Skin epidermis (tissue), 12 donors: Measurements from ENCODE around the gene RICTOR.

Source experiments
- H3K27ac ChIP-seq, 21 experiments: fragments of 200-600 bp; sonication (generic) in 11 of 21; one replicate each; pipeline ENCODE4 v1.5.0; 2020; ENCODE audit warnings: mild to moderate bottlenecking in 3 of 21, inconsistent platforms in 2 of 21, moderate library complexity in 2 of 21
- H3K4me3 ChIP-seq, 7 experiments: fragments of 200-600 bp; sonication (generic) in 2 of 7; one replicate each; pipeline ENCODE4 v1.5.0; 2020; ENCODE audit warnings: inconsistent platforms in 2 of 7, mild to moderate bottlenecking in 2 of 7, moderate library complexity in 1 of 7

RICTOR gene

GRCh38 chr5:38953426-38954012 is 120.7 kb downstream of the RICTOR start:
- no peak overlapping the region for H3K27ac ChIP-seq
- no peak overlapping the region for H3K4me3 ChIP-seq

- Histone ChIP-seq H3K4me3 (no peak overlapping the region), H3K27ac (no peak overlapping the region)
Measured at GRCh38 chr5:38948501-38948900, 125.7 kb downstream of the RICTOR start.

- Histone ChIP-seq H3K4me3 (no peak overlapping the region), H3K27ac (no peak overlapping the region)
Measured at GRCh38 chr5:38944282-38944681, 129.9 kb downstream of the RICTOR start.

DNA sequence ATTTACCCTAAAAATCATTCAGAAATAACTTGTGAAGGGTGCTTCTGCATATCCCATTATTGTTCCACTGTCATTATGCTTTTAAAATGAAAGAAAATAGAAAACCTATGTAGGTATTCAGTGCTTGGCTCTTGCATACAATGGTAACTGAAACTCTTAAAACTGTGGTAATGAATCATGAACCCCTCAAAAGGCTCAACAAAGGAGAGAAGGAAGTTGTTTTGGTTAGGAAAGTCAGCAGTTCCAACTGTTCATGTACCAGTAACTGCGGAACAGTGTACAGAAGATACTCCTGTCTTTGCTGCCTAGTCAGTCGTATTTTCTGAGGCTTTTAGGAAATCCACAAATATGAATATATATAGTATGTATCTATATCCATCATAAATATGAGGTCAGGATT is 132.3 kb downstream of the RICTOR start:
- Histone ChIP-seq H3K27ac (no peak overlapping the region), H3K4me3 (no peak overlapping the region)

- no peak overlapping the region for H3K4me3 ChIP-seq
- no peak overlapping the region for H3K27ac ChIP-seq
Measured at GRCh38 chr5:38940230-38940858, 133.9 kb downstream of the RICTOR start.

DNA sequence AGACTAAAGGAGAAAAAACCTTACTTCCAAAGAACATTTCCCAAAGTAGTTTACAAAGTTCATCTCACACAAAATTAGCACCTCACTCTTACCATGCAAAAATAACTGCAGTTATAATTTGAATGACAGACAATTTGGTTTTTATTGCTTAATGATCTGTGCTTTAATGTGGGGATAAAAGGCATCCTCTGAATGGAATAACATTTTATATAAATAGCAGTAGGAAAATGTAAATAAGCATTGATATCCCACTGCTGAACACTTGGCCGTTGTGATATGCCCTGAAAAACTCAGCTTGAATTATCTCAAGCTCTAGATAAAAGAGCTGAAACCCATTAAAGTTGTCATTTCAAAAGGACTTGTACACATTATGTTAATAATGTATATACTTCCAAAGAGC is 135.2 kb downstream of the RICTOR start:
- Histone ChIP-seq H3K4me3 (no peak overlapping the region), H3K27ac (no peak overlapping the region)

GRCh38 chr5:38938424-38938823 is 135.8 kb downstream of the RICTOR start:
- Histone ChIP-seq H3K4me3 (no peak overlapping the region), H3K27ac (no peak overlapping the region)

DNA sequence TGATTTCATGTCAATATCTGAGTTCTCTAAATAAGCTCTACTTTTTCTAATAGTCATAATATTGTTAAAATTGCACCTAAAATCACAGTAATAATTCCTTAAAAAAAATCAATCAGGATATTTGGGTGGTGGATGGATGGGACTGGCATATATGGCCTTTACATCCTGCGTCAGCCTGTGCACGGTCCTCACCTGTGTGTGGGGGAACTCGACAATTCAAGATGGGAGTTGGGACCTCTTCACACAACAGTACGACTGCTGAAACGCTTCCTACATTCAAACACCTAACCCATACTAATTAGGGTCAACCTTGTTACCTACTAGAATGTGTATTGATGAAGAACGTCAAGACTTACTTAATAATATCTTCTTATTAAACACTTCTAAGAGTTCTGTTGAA is 137.9 kb downstream of the RICTOR start:
- H3K27ac ChIP-seq = no peak overlapping the region
- no peak overlapping the region for H3K4me3 ChIP-seq

GRCh38 chr5:38935437-38935836 is 138.8 kb downstream of the RICTOR start:
- Histone ChIP-seq H3K27ac (no peak overlapping the region), H3K4me3 (no peak overlapping the region)

GRCh38 chr5:38932854-38933408 is 141.3 kb downstream of the RICTOR start:
- Histone ChIP-seq H3K4me3 (no peak overlapping the region), H3K27ac (no peak overlapping the region)

DNA sequence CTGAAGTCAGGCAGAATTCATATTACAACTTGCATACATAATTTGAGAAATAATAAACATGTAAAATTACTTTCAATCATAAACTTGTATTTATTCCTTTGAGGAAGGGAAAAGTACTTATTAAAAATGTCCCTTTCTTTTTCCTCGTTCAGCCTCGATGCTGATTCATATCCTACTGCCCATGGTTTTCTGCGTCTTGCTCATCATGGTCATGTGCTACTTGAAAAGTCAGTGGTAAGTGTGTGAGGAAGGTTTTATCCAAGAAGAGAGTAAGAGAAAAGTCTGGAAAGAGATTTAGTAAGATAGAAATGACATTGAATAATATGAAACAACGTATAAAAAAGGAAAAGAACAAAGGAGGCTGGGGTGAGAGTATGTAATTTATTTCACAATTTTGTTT is 142.5 kb downstream of the RICTOR start:
- H3K4me3 ChIP-seq = no peak overlapping the region
- no peak overlapping the region for H3K27ac ChIP-seq

DNA sequence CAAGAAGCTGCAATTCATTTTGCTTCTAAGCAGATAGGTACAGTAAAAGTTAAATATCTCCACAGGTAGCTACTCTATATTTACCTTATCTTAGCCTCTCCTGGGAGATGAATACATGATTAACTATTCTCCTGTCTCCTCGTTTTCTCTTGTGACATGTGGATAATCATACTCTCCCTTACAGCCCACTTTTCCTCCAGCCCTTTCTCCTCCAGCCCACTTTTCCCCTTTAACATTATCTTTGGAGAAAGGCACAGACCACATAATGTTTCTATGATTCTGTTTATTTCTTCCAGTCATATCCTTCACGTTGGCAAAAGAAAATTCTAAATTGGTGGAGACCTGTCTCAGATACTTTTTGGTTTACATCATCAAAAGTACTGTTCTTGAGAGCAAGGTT is 144.4 kb downstream of the RICTOR start:
- Histone ChIP-seq H3K27ac (no peak overlapping the region), H3K4me3 (no peak overlapping the region)

DNA sequence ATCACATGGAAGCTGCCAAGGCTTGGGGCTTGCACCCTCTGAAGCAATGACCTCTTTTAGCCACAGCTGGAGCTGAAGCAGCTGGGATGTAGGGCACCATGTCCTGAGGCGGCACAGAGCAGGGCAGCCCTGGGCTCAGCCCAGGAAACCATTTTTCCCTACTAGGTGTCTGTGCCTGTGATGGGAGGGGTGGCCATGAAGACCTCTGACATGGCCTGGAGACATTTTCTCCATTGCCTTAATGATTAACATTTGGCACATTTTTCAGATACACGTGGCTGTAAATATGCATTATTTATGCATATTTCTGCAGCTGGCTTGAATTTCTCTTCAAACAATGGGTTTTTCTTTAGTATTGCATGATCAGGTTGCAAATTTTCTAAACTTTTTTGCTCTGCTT is 146.7 kb downstream of the RICTOR start:
- Histone ChIP-seq H3K27ac (no peak overlapping the region), H3K4me3 (no peak overlapping the region)

DNA sequence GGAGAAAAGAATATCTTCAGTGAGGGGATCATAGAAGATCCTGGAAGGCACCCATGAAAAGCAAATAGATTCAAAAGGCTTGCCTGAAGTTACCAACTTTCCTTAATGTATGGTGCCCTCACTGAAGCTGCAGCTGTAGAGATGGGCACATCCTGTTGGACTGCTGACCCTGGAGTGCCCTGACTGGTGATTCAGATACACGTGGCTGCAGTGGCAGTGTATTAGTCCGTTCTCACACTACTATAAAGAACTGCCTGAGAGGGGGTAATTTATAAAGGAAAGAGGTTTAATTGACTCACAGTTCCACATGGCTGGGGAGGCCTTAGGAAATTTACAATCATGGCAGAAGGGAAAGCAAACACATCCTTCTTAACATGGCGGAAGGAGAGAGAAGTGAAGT is 148.1 kb downstream of the RICTOR start:
- no peak overlapping the region for H3K27ac ChIP-seq
- no peak overlapping the region for H3K4me3 ChIP-seq

DNA sequence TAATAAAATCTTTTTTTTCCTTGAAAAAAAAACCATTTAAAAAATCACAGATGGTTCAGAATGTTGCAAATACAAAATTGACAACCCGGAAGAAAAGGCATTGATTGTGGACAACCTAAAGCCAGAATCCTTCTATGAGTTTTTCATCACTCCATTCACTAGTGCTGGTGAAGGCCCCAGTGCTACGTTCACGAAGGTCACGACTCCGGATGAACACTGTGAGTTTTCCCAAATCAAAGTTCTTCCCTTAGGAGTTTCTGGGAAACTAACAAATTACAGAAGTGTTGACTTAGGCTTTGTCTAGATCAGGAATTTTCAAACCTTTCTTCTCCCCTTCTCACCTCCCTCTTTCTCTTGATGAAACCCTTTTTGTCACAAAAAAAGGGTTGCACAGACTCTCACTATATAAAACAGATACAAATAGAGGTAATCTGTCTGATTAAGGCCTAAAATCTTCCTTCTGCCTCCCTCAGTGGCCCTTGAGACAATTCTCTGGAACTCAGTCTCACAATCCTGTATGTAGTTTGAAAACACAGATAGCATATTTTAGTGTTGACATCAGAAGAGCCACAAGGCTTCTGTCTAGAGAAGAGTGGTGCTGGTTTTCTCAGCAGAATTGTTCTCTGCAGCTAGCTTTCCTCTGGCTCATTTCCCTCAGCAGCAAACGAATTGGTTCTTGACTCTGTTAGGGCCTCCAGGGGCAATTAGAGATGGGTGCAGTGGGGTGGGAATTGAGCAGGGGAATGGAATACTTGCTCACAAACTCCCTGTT is 148.9 kb downstream of the RICTOR start:
- Histone ChIP-seq H3K27ac (peak overlapping the region in 1 of 21 experiments; percentile 11), H3K4me3 (no peak overlapping the region)

GRCh38 chr5:38923661-38924451 is 150.3 kb downstream of the RICTOR start:
- no peak overlapping the region for H3K4me3 ChIP-seq
- no peak overlapping the region for H3K27ac ChIP-seq

DNA sequence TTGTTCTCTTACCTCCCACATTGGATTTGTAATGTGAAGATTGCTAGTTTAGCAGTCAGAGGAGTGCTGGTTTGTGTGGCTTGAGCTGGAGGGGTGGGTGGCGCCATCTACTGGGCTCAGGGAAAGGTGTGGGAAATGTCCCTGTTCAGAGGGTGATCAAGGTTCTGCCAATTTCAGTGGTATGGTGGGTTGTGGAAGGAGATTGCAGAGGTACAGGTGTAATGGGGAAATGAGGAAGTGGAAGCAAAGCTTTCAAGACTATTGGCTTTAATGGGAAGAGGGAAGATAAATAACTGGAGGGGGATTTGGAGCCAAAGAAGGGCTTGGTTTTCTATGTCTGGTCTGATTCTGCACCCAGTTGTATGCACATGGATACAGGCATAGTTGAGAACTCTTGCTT is 152.0 kb downstream of the RICTOR start:
- Histone ChIP-seq H3K4me3 (no peak overlapping the region), H3K27ac (no peak overlapping the region)

GRCh38 chr5:38921174-38921573 is 153.0 kb downstream of the RICTOR start:
- no peak overlapping the region for H3K4me3 ChIP-seq
- no peak overlapping the region for H3K27ac ChIP-seq

- Histone ChIP-seq H3K27ac (no peak overlapping the region), H3K4me3 (no peak overlapping the region)
Measured at GRCh38 chr5:38916802-38917201, 157.4 kb downstream of the RICTOR start.

DNA sequence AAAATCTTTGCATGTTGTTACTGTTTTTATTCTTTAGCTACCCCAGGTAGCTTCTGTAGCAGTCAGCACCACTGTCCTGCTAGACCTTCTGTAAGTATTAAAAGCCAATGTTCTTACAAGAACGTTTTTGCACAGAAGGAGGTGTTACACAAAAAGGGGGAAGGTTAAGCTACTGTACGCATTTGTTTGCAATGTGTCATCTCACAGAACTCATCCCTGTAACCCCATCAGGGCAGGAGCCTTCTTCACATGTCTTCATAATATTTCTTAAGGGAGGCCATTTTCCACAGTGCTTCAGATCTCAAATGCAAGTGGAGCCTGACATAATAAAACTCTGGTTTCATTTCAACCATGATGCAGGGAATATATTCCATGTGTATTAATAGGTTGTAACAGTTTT is 160.5 kb downstream of the RICTOR start:
- Histone ChIP-seq H3K27ac (no peak overlapping the region), H3K4me3 (no peak overlapping the region)
